Muscle of back (tissue), 11 donors: Measurements from ENCODE around the gene RAP1GAP2. TPM values are rescaled to one million over a fixed set of nuclear protein-coding genes. Genes with fewer than 3 reads are reported as not detected.
"Not testable (repeated sequence)": the region's sequence is repeated elsewhere in the genome, so short reads cannot be mapped to it uniquely, and the experiment has no call there.

Source experiments
- DNase-seq, 3 donors: peaks; one replicate each; pipeline versions ENCODE4 v3.0.0 to v3.0.0-alpha.2; 2013
- polyA plus RNA-seq, 10 donors: library from polyadenylated mRNA; unstranded; fragments of 120-200 nt; gene quantifications; one replicate each; pipeline ENCODE4 v1.2.1, GENCODE V29; 2013; ENCODE audit not compliant: insufficient read length in 10 of 10

The RAP1GAP2 gene
- polyA plus RNA-seq, 10 donors, result 1.5 to 3.7 (median 2.7) TPM

DNA sequence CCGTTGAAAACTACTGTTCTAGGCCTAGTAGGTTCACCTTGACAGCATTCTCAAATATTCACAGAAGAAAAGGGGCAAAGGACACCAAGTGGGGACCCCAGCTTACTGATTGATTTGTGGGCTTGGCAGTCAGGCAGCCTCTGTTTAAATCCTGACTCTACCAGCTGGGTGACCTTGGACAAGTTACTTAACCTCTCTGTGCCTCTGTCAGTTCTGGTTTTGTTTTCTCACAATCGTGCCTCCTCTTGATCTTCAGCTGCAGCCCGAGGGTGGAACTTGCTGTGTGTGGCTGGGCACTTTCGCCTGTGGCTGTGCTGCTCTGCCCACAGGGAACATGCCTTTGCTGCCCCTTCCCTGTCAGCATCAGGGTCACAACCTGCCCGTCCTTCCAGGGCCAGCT is 17.8 kb downstream of the RAP1GAP2 start:
- DNase-seq, result no peak

GRCh38 chr17:2814481-2815341 is 18.5 kb downstream of the RAP1GAP2 start:
- DNase-seq, result no peak

- DNase-seq, result no peak
Observed at GRCh38 chr17:2815781-2816185, 19.5 kb downstream of the RAP1GAP2 start.

GRCh38 chr17:2816688-2817087 is 20.4 kb downstream of the RAP1GAP2 start:
- no peak for DNase-seq

DNA sequence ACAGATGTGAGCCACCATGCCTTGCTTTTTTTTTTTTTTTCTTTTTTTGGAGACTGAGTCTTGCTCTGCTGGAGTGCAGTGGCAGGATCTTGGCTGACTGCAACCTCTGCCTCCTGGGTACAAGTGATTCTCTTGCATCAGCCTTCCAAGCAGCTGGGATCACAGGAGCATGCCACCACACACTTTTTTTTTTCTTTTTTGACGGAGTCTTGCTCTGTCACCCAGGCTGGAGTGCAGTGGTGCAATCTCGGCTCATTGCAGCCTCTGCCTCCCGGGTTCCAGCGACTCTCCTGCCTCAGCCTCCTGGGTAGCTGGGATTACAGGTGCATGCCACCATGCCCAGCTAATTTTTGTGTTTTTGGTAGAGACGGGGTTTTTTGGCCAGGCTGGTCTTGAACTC is 23.1 kb downstream of the RAP1GAP2 start:
- not testable (repeated sequence) for DNase-seq

- DNase-seq, result no peak
Observed at GRCh38 chr17:2819921-2820501, 23.8 kb downstream of the RAP1GAP2 start.

GRCh38 chr17:2821868-2822267 is 25.6 kb downstream of the RAP1GAP2 start:
- DNase-seq, result no peak

DNA sequence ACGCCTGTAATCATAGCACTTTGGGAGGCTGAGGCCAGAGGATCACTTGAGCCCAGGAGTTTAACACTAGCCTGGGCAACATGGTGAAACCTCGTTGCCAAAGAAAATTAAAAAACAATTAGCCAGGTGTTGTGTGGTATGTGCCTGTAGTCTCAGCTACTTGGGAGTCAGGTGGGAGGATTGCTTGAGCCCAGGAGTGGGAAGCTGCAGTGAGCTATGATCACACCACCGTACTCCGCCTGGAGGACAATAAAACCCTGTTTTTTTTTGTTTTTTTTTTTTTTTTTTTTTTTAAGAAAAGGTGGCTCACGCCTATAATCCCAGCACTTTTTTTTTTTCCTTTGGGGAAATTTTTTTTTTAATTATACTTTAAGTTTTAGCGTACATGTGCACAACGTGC is 26.1 kb downstream of the RAP1GAP2 start:
- DNase-seq, result no peak

DNA sequence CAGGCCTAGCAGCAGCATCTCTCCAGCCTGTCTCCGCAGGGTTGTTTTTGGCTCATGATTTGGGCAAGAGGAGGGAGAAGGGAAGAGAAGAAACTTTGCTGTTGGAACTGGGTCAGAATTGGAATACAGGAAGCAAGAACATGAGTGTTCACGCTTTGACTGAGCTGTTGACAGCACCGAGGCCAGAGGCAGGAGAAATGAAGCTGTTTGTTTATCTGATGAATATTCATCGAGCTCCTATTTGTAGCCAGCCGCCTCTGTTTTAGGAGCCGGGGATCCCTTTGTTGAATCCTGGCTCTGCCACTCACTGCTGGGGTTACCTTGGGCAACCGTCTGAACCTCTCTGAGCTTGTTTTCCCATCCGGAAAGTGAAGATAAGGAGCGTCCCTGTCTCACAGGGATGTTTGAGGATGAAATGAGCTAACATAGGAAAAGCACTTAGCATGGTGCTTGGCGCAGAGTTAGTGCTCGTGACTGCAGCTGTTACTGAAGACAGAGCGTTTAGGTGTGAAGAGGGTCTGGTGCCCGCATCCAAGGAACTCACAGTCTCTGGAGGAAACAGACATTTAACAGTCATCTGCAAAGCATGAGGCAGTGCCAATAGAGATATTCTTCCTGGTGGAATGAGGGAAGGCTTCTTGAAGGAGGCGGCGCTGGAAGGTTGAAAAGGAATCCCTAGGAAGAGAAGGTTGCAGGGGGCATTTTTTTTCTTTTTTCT is 29.2 kb downstream of the RAP1GAP2 start:
- DNase-seq, result no peak

GRCh38 chr17:2828397-2829038 is 32.3 kb downstream of the RAP1GAP2 start:
- DNase-seq, result peak; percentile 12 to 66 (median 54)

GRCh38 chr17:2830678-2831077 is 34.4 kb downstream of the RAP1GAP2 start:
- DNase-seq, result no peak

DNA sequence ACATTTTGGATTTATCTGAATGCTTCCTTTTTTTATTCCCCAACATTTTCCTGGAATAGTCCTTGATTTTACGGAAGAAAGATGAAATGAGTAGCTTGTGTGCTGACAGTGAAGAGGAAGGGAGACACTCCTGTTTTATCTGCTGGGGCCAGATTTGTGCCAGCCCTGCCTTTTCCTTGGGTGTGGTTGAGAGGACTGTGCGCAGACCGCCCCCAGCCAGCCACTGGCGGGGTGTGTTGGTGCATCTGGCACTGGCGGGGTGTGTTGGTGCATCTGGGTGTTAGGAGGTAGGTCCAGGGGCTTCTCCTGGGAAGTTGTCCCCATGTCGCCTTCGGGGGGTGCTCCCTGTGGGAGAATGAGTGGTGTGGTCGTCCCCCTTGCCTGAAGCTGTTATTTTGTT is 39.5 kb downstream of the RAP1GAP2 start:
- DNase-seq, result no peak

- no peak for DNase-seq
Observed at GRCh38 chr17:2837147-2837561, 40.9 kb downstream of the RAP1GAP2 start.

- DNase-seq, result peak in 1 of 3 donors; percentile 7
Observed at GRCh38 chr17:2841606-2842005, 45.4 kb downstream of the RAP1GAP2 start.

GRCh38 chr17:2842464-2842863 is 46.2 kb downstream of the RAP1GAP2 start:
- no peak for DNase-seq

DNA sequence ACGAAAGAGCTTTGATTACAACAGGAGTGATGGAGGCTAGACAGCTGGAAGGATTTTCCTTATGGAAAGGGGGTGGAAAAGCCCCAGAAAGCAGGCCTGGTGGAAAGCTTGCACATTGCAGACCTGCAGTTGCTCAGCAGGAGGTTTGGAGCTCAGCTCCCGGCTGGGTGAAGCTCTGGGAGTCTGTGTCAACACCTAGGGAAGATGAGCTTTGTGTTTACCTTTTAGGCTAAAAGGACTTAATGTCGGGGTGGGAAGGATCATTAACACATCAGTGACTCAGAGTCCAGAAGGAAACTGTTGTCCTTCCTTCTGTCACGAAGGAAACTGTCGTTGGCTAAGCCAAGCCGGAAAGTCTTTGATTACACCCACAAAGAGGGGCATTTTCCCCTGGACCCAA is 48.2 kb downstream of the RAP1GAP2 start:
- no peak for DNase-seq

GRCh38 chr17:2847381-2848333 is 51.4 kb downstream of the RAP1GAP2 start:
- peak in 1 of 3 donors; percentile 37 for DNase-seq

- DNase-seq, result no peak
Observed at GRCh38 chr17:2849327-2849670, 53.1 kb downstream of the RAP1GAP2 start.

- no peak for DNase-seq
Observed at GRCh38 chr17:2850991-2851390, 54.8 kb downstream of the RAP1GAP2 start.

- no peak for DNase-seq
Observed at GRCh38 chr17:2851615-2852014, 55.4 kb downstream of the RAP1GAP2 start.

DNA sequence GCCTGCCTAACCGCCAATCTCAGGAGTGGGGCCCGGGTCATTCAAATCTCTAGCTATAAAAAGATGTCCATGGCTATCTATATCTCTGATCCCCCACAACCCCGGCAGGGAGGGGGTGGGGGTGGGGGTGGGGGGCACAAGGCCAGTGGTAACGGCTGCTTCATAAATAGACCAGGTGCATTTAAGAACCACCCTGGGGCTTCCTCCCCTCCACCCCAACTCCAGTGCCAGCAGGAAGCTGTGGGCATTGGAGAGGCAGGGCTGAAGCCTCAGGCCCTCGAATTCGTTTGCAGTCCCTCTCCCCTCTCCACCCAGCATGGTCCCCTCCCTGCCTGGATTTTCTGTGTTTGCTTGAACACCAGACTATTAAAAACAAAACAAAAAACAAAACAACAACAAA is 56.0 kb downstream of the RAP1GAP2 start:
- no peak for DNase-seq
